HG02623 (cell line): ENCODE results near the gene STX7.

Source experiments
- ATAC-seq: cut with Tn5 transposase; IDR thresholded peaks from one replicate; pipeline ENCODE4 v1.9.1; 2021; ENCODE audit warnings: moderate library complexity; ENCODE audit not compliant: unreplicated experiment

STX7 gene

DNA sequence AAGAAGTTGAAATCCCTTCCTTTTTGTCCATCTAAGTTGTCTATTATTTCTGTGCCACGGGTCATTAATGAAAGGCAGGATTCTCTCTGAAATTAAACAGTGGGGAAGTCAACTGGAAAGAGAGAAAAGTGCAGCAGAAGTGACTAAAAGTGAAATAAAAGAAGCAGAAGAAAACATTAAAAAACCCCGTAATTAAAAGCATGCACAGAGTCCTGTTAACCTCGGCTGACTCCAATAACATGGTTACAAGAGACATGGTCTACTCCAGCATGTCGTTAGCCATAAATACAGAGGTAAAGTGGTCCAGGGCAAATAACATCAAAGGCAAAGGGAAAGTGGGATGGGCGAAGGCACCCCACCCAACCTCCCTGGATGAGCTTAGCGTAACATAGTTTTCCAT, 98.6 kb downstream of the STX7 start:
- no peak for ATAC-seq

DNA sequence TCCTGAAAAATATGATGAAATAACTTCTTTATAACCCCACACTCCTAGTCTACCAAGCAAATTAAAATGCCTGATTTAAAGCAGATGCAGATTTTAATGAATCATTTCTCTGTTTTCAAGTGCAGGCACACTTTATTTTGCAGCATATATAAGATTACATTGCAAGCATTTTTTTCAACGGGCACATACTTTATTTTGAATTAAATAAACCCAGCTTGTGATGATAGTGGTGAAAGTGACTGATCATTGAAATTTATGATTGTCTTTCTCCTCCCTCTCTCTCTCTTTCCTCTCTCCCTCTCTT, 99.5 kb downstream of the STX7 start:
- no peak for ATAC-seq

DNA sequence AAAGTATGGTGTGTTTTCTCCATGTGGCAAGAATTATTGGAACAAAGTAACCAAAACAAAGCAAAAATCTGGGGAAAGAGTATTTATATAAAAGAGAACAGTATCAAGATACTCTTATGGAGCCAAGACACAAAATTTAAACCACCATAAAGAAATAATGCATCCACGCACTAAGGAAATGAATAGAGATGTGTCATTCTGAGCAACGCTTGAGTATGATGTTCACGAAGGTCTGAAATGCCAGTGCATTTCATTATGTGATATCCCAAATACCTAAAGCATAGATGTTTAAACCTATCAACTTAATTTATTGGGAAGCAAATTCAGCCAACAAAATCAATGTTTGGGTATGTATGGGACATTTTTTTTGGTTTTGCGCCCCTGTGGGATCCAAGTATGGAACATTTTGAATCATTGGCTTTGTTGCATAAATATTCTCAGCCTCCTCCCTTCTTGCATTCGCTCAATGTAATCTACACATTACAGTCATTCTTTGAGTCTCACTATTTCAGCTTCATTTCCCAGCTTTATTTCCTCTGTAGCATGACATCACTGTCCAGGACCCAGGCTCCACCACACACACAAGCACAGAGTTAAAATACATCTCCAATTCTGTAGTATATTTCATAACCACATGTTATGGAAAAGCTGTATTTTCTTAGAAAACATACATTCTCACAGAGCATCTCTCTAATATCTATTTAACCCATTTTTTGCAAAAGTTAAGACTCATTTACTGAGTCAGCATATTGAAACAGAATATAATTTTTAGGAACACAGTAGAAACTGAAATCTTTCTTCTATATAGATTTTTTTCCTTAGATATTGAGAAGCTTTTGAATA, 100.0 kb downstream of the STX7 start:
- ATAC-seq: no peak

- no peak for ATAC-seq
Measured at GRCh38 chr6:132411296-132411695, 101.6 kb downstream of the STX7 start.

GRCh38 chr6:132410830-132411229, 102.1 kb downstream of the STX7 start:
- no peak for ATAC-seq

DNA sequence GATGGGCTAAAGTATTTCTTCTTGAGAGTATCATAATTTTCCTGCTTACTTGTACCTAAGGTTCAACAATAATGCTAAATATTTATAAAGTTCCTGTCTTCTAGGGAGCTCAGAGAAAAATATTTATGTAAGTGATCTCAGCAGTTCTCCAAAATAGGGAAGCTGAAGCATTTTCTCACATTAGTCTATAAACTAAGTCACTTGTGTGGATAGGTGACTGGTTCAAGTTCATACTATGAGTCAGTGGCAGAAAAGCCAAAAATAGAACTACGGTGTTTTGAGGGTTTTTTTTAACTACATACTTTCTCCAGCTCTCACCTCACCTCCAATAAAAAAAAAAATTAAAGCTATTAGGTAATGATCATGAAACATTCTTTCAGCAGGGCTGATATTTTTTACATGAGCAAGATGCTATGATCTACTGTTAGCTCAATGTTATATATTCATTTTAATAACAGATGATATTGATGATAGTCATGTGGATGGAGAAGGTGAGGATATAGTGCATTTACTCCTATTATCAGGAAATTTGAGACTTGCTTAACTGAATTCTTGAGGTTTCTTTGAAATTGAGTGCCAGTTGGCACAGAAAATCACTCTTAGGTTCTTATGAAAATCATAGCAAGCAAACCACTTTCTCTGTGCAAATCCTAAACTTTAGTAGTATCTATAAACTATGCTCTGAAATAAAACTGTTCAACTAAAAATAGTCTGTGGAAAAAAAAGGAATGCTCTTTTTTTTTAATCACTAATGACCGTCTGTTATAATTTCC, 107.6 kb downstream of the STX7 start:
- ATAC-seq: peak; percentile 44

DNA sequence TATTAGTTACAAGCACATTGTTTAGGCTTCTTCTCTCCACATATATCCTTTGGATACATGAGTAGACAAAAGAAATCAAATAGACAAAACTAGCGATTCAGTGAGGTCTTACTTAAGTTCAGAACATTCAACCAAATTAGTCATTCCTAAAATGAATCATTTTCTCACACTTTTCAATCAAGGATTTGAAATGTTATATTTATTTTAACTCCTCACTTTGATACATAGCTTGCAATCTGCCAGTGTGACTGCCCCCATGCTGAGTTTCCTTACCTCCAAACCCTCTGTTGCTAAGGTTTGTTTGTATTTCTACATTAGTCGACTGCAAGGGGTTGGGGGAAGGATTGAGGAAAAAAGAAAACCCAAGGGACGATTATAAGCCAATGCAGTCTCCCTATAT, 108.2 kb downstream of the STX7 start:
- no peak for ATAC-seq

- no peak for ATAC-seq
Measured at GRCh38 chr6:132404330-132404729, 108.6 kb downstream of the STX7 start.

DNA sequence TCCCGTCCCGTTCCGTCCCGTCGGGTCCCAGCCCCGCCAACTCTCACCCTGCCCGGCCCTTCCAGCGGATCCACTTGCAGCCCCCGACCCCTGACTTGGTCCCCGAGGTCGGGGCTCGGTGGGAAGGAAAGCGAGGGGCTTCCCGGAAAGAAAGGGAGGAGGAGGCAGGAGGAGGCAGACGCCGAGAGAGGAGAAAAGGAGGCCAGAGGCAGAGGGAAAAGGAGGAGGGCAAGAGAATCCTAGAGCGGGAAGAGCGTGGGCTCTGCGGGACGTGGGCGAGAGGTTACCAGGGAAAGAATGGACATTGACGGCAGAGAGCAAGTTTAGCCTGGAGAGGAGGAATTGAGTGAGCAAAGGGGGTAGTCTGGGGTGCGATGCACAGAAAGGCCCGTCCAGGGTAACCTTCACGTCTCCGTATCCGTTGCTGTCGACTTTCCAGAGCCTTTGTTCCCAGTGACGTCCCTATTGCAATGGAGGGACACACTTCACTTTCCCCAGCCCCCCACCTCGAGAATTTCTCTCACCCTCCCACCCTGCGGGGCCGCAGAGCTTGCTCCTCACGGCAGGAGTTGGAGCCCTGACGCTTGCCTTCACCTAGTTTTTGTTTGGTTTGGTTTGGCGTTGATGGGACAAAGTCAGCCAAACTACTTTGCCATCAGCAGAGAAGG, 111.2 kb downstream of the STX7 start:
- no peak for ATAC-seq

GRCh38 chr6:132400883-132401617, 111.9 kb downstream of the STX7 start, which contains the start of gene MOXD1:
Gene MOXD1, minus strand, starts transcription at chr6:132401475. Its CDS starts 49 bp downstream, at chr6:132401426.
- ATAC-seq: peak; percentile 63

GRCh38 chr6:132400555-132400882, 112.4 kb downstream of the STX7 start:
- no peak for ATAC-seq

GRCh38 chr6:132399376-132400074, 113.4 kb downstream of the STX7 start:
- ATAC-seq: no peak
